GM18505 (cell line): ENCODE measurements around the gene SERPINB5.
A peak's percentile ranks its signal among the peaks of the same experiment; 100 is the strongest.

Experiments used
- ATAC-seq: cut with Tn5 transposase; IDR thresholded peaks from one replicate; pipeline ENCODE4 v1.9.1; 2021; ENCODE audit not compliant: unreplicated experiment
- POLR2A ChIP-seq: IDR thresholded peaks from 4 replicates; pipeline ENCODE4 v1.6.1; 2011; ENCODE audit warnings: borderline replicate concordance; ENCODE audit not compliant: insufficient read depth, insufficient read length; ENCODE audit errors: extremely low read depth

Gene SERPINB5

DNA sequence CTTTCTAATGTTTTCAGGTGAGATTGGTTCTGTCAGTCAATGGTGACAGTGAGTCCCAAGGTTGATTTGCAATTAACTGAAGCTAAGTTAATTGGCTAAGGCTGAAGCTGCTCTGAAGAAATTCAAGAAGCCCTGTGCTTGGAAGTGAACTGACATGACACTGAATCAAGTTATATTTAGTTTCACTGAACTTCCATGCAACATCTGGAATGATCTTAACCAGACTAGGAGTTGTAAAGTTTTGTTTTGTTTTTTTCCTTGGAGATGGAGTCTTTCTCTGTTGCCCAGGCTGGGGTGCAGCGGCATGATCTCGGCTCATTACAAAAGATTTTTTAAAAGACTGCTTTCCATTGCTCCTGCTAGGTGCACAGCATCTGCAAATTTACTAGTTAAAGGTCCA, 11.4 kb downstream of the SERPINB5 start:
- no peak for TF ChIP-seq POLR2A
- no peak for ATAC-seq

DNA sequence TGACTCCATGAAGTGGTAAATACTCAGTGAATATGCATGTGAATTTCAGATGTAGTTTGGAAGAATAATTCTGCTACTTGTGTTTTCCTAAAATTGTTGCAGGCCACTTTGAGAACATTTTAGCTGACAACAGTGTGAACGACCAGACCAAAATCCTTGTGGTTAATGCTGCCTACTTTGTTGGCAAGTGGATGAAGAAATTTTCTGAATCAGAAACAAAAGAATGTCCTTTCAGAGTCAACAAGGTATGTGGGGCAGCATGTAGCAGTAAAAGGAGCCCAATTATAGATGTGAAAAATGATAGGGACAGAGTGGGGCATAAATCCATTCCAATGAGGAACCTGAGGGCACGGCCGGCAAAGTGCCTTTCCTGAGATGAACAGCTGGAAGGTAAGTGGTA, 16.1 kb downstream of the SERPINB5 start:
- no peak for TF ChIP-seq POLR2A
- no peak for ATAC-seq

GRCh38 chr18:63495675-63496074, 18.9 kb downstream of the SERPINB5 start:
- ATAC-seq: no peak
- TF ChIP-seq POLR2A: no peak

- no peak for TF ChIP-seq POLR2A
- no peak for ATAC-seq
Measured at GRCh38 chr18:63505566-63506335, 29.0 kb downstream of the SERPINB5 start.

DNA sequence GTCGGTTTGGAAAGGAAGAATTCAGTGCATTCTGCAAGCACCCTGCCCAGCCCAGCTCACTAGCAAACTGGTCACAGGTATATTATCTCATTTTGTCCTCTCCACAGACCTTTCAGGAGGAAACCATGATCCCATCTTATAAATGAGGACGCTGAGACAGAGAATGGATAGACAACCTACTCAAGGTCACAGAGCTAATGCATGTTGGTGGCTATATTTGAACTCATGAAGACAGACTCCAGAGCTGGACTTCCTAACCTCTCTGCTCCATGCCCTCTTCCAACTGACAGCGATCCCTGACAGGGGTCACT, 29.5 kb downstream of the SERPINB5 start:
- no peak for ATAC-seq
- TF ChIP-seq POLR2A: no peak

GRCh38 chr18:63508596-63508995, 31.8 kb downstream of the SERPINB5 start:
- no peak for ATAC-seq
- no peak for TF ChIP-seq POLR2A

- TF ChIP-seq POLR2A: no peak
- ATAC-seq: no peak
Measured at GRCh38 chr18:63511285-63511684, 34.5 kb downstream of the SERPINB5 start.

- TF ChIP-seq POLR2A: no peak
- no peak for ATAC-seq
Measured at GRCh38 chr18:63514326-63514725, 37.6 kb downstream of the SERPINB5 start.

DNA sequence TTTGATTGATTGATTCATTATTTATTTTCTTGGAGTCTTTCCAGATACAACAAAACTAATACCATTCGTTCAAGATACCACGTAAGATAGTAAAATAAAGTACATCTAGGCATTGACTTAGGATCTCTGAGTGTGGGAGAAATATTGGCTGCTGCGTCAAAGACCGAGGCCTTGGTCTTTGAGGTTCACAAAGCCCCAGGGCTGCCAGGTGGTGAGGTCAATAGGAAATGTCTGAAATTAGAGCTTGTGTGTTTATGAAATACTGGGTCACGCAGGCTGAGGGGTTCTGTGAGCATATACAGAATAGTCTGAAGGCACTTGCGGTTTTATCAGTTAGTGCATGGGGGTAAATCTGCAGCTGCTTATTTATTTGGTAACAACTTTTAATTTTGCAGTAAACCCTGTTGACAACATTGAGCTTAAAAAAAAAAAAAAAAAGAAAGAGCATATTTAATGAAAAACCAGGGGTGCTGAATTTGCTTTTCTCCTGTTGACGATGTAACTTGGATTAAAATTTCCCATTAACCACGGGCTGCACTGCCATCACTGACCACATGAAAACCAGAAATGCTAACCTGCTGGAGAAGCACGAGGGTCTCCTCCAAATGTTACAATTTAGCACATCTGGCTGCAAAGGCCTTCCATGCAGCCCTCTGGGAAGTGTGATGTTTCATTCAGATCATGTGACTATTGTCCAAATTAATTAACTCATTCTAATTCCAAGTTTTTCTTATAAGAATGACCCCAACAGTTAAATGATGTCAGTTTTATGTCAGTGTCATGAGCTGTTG, 38.3 kb downstream of the SERPINB5 start:
- ATAC-seq: no peak
- no peak for TF ChIP-seq POLR2A

DNA sequence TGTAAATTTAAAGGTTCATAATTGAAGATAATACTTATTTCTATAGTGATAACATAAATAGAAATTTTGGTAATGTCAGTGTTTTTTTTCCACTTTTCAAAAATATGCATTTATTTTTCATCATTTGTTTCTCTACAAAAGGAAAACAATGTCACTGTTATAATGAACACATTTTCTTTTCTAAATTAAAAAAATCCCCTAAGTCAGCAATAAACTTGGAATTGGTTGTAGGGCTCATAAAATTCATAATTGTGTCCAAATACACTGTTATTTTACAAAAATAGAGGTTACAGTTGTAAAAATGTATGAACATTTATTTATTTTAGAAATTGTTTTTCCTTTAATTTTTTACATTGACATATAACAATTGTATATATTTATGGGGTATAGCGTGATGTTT, 39.0 kb downstream of the SERPINB5 start:
- TF ChIP-seq POLR2A: no peak
- ATAC-seq: no peak

GRCh38 chr18:63518178-63519012, 41.6 kb downstream of the SERPINB5 start:
- ATAC-seq: peak; percentile 87
- no peak for TF ChIP-seq POLR2A

GRCh38 chr18:63520053-63520685, 43.4 kb downstream of the SERPINB5 start:
- no peak for ATAC-seq
- no peak for TF ChIP-seq POLR2A

- no peak for TF ChIP-seq POLR2A
- no peak for ATAC-seq
Measured at GRCh38 chr18:63523660-63524059, 46.9 kb downstream of the SERPINB5 start.
